ENCODE measurements around the gene BDH1.
A peak's percentile ranks its signal among the peaks of the same experiment; 100 is the strongest.

Gene BDH1

GRCh38 chr3:197580253-197580691, 24.5 kb upstream of the BDH1 start:
- H3F3A ChIP-seq (ENCODE audit: insufficient read depth, low read length), result peaks cover 22% of the 10 kb centered on the region
- no peak for TF ChIP-seq CTCF (IDR thresholded peaks at IDR 0.05; ENCODE audit: low read length)
- no peak for TF ChIP-seq EZH2phosphoT487 (IDR thresholded peaks at IDR 0.05; ENCODE audit: low read length)
- TF ChIP-seq EZH2 (optimal IDR thresholded peaks at IDR 0.05; ENCODE audit: low read depth, low read length), result no peak
- H2AFZ ChIP-seq (ENCODE audit: low read length), result peak overlapping the region; percentile 47
- peak overlapping the region; percentile 3; the same call in 1 of the 2 replicates for H3K4me3 ChIP-seq (ENCODE audit: low read length)
- H3K9ac ChIP-seq (ENCODE audit: low read length), result peak overlapping the region; percentile 41
- no peaks in the 10 kb centered on the region for H3K27me3 ChIP-seq (replicated peaks; ENCODE audit: insufficient read depth, low read length)
- H3K9me3 ChIP-seq (replicated peaks; ENCODE audit: insufficient read depth, low read length), result no peaks in the 10 kb centered on the region
- no peaks in the 10 kb centered on the region for H4K20me1 ChIP-seq (ENCODE audit: insufficient read depth, low read length)
- no peaks in the 10 kb centered on the region for H3K9me2 ChIP-seq (replicated peaks; ENCODE audit: insufficient read depth, low read length)
- peak overlapping the region; percentile 48 for H3K4me2 ChIP-seq (ENCODE audit: low read depth, low read length)
- H3K79me2 ChIP-seq (ENCODE audit: low read length), result no peaks in the 10 kb centered on the region
- peak; percentile 98 for DNase-seq
- peaks cover 22% of the 10 kb centered on the region for H3K4me1 ChIP-seq (ENCODE audit: low read length)
- peak overlapping the region; percentile 85 for H3K27ac ChIP-seq (ENCODE audit: low read length)
- no peaks in the 10 kb centered on the region for H3K36me3 ChIP-seq (replicated peaks; ENCODE audit: insufficient read depth, low read length)

GRCh38 chr3:197578376-197578775, 22.6 kb upstream of the BDH1 start:
- Histone ChIP-seq H3K4me2 (ENCODE audit: low read depth, low read length) (no peak overlapping the region), H2AFZ (ENCODE audit: low read length) (no peak overlapping the region), H3K79me2 (ENCODE audit: low read length) (no peaks in the 10 kb centered on the region), H3K4me1 (ENCODE audit: low read length) (peaks cover 22% of the 10 kb centered on the region), H3K27ac (ENCODE audit: low read length) (no peak overlapping the region), H3K36me3 (replicated peaks; ENCODE audit: insufficient read depth, low read length) (no peaks in the 10 kb centered on the region), H3K9ac (ENCODE audit: low read length) (no peak overlapping the region), H4K20me1 (ENCODE audit: insufficient read depth, low read length) (no peaks in the 10 kb centered on the region), H3K9me3 (replicated peaks; ENCODE audit: insufficient read depth, low read length) (no peaks in the 10 kb centered on the region), H3K4me3 (ENCODE audit: low read length) (no peak overlapping the region), H3K27me3 (replicated peaks; ENCODE audit: insufficient read depth, low read length) (no peaks in the 10 kb centered on the region), H3F3A (ENCODE audit: insufficient read depth, low read length) (peaks cover 22% of the 10 kb centered on the region), H3K9me2 (replicated peaks; ENCODE audit: insufficient read depth, low read length) (no peaks in the 10 kb centered on the region)
- no peak for DNase-seq
- TF ChIP-seq CTCF (IDR thresholded peaks at IDR 0.05; ENCODE audit: low read length) (no peak), EZH2phosphoT487 (IDR thresholded peaks at IDR 0.05; ENCODE audit: low read length) (no peak), EZH2 (optimal IDR thresholded peaks at IDR 0.05; ENCODE audit: low read depth, low read length) (no peak)

GRCh38 chr3:197577366-197578074, 21.8 kb upstream of the BDH1 start:
- Histone ChIP-seq H3K9me3 (replicated peaks; ENCODE audit: insufficient read depth, low read length) (no peaks in the 10 kb centered on the region), H3K4me3 (ENCODE audit: low read length) (no peak overlapping the region), H3K4me1 (ENCODE audit: low read length) (peaks cover 22% of the 10 kb centered on the region), H4K20me1 (ENCODE audit: insufficient read depth, low read length) (no peaks in the 10 kb centered on the region), H3K4me2 (ENCODE audit: low read depth, low read length) (no peak overlapping the region), H3F3A (ENCODE audit: insufficient read depth, low read length) (peaks cover 22% of the 10 kb centered on the region), H3K79me2 (ENCODE audit: low read length) (no peaks in the 10 kb centered on the region), H3K36me3 (replicated peaks; ENCODE audit: insufficient read depth, low read length) (no peaks in the 10 kb centered on the region), H3K9ac (ENCODE audit: low read length) (no peak overlapping the region), H3K9me2 (replicated peaks; ENCODE audit: insufficient read depth, low read length) (no peaks in the 10 kb centered on the region), H3K27ac (ENCODE audit: low read length) (no peak overlapping the region), H3K27me3 (replicated peaks; ENCODE audit: insufficient read depth, low read length) (no peaks in the 10 kb centered on the region), H2AFZ (ENCODE audit: low read length) (no peak overlapping the region)
- no peak for TF ChIP-seq CTCF (IDR thresholded peaks at IDR 0.05; ENCODE audit: low read length)
- no peak for TF ChIP-seq EZH2phosphoT487 (IDR thresholded peaks at IDR 0.05; ENCODE audit: low read length)
- no peak for DNase-seq

All from MM.1S (cell line).